Measurements from ENCODE around the gene CDH5.

CDH5 gene

DNA sequence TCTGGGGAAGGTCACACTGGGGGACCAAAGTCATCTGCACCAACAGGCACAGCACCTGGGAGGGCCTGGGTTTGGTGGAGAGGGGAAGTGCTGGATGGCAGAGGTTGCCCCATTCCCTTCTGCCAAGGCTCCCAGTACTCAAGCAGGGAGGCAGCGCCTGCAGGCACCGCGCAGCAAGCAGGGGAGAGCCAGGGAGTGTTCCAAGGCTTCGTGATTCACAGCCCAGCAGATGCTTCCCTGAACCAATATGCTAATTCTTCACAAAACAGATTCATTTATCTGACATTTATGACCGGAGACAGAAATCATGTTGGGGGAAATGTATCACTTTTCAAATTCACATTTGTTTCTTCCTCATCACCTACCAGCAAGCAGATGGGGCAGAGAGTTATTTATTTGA lies 13.4 kb upstream of the CDH5 start:
- DNase-seq (ENCODE audit: low spot score), result no peak

GRCh38 chr16:66354034-66354909 lies 12.2 kb upstream of the CDH5 start:
- no peak for DNase-seq (ENCODE audit: low spot score)

GRCh38 chr16:66355526-66355925 lies 11.0 kb upstream of the CDH5 start:
- no peak for DNase-seq (ENCODE audit: low spot score)

- peak; percentile 87 for DNase-seq (ENCODE audit: low spot score)
Observed at GRCh38 chr16:66357523-66357928, 9.0 kb upstream of the CDH5 start.

DNA sequence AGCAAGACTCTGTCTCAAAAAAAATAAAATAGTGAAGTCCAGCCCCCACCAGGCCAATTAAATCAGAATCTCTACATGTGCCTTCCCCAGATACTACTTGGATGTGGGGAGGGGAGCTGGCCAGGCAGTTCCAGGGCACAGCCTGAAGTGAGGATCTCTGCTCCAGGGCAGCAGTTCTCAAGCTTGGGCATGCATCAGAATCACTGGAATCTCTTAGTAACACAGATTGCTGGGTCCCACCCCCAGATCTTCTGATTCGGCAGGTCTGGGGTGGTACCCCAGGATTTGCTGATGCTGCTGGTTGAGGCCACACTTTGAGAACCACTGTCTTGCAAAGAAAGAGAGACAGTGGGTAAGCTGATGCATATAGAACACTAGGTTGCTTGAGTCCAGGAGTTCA lies 8.3 kb upstream of the CDH5 start:
- DNase-seq (ENCODE audit: low spot score), result no peak

GRCh38 chr16:66359012-66359411 lies 7.5 kb upstream of the CDH5 start:
- DNase-seq (ENCODE audit: low spot score), result no peak

DNA sequence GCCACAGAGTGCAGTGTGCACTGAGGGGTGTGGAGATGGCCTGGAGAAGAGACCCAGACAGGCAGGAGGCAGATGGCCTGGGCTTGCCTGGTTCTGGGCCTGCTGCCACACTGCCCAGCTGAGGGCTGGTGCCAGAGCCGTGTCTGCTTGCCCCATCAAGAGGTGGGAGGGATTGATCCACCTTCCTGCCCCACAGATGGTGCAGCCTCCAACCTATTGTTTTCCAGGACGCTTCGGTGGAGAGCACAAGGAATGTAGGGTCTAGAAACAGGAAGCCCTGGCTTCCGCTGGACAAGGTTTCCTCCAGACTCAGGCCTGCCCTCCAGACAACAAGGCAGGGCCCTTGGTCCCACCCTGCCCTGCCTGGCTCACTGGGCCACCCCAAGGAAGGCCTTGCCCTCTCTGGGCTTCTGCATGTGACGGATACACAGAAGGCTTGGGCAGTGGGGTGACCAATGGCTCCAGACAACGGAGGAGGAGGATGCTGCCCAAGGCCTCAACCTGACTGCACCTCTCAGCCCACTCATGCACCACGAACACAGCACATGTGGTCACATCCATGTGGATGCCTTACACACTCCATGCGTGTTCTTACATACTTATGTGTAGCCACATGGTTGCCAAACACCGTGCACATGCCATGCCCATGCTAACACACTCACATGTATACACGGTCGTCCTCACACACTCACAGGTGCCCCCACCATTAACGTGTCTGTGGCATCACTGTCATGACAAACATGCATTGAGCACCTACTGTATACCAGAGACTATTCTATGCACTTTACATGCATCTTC lies 6.5 kb upstream of the CDH5 start:
- no peak for DNase-seq (ENCODE audit: low spot score)

DNA sequence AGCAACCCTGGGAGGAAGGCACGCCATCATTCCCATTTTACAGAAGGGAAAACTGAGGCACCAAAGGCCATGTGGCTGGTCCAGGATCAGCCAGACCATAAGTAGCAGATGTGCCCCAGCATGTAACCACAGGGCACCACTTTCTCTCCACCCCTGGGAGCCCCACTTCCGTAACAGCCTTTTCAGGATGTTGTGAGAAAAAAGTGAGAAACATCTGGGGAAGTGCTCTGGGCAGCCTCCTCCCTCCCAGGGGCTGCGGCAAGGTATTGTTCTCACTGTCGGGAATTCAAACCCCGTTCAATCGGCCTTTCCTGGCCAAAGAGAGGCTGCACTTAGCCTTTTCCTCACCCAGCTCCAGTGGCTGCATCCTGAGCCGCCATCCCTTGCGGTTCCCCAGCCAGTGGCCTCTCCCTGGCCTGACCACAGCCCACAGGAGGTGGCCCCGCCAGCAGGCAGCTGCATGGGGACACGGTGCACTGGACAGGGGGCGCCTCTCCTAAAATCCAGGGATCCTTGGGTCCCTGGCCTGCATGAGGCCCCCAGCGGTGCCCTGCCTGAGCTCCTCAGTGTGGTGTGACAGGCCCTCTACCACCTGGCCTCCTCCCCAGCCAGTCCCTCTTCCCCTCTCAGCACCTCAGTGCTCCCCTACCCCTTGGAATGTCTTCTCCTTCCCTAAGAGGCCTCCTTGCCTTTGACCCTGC lies 5.7 kb upstream of the CDH5 start:
- no peak for DNase-seq (ENCODE audit: low spot score)

DNA sequence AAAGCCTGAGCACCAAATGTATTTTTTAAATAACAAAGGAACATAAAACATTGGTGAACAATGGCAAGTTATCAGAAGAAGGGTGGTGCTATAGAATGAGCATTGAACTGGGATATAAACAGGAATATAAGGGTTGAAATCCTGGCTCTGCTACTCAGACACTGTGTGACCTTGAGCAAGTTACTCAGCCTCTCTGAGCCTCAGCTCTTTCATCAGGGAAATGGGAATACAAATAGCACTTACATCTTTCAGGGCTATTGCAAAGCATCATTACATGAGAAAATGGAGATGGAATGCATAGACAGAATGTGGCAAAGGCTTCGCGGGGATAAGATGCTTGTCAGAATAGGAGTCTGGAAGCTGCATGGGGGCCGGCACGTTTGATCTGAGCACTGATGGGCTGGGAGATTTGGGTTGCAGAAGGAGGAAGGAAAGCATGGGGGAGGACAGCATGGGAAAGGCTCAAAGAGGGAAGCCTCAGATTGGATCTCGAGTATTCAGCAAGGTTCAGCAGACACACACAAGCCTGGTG lies 4.8 kb upstream of the CDH5 start:
- no peak for DNase-seq (ENCODE audit: low spot score)

DNA sequence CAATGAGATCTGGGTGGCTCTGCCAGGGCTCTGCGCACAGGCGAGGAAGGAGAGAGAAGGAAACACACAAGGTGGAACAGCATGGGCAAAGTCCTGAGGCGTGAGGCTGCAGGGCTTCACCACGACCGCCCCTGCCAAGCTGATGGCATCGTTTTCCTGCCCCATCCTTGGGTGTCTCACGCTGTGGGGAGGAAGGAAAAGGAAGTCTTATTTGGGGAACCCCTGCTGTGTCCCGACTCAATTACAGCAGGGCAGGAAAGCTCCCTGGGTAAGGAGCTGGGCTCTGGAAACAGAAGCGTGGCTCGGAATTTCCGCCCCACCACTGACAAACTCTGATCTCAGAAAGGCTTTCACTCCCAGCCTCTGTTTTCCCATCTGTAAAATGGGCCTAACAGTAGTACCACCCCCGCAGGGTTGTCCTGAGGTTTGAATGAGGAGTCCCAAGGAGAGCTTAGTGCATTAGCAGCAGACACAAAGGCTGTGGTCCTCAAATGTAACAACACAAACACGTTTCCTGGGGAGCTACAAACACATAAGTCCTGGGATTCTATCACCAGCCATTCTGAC lies 3.2 kb upstream of the CDH5 start:
- DNase-seq (ENCODE audit: low spot score), result no peak

- no peak for DNase-seq (ENCODE audit: low spot score)
Observed at GRCh38 chr16:66364117-66364958, 2.2 kb upstream of the CDH5 start.

- DNase-seq (ENCODE audit: low spot score), result no peak
Observed at GRCh38 chr16:66364959-66365306, 1.6 kb upstream of the CDH5 start.

DNA sequence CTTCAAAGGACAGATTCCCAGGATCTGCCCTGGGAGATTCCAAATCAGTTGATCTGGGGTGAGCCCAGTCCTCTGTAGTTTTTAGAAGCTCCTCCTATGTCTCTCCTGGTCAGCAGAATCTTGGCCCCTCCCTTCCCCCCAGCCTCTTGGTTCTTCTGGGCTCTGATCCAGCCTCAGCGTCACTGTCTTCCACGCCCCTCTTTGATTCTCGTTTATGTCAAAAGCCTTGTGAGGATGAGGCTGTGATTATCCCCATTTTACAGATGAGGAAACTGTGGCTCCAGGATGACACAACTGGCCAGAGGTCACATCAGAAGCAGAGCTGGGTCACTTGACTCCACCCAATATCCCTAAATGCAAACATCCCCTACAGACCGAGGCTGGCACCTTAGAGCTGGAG lies 840 bp upstream of the CDH5 start:
- DNase-seq (ENCODE audit: low spot score), result no peak

- DNase-seq (ENCODE audit: low spot score), result no peak
Observed at GRCh38 chr16:66367968-66368891, 1.7 kb downstream of the CDH5 start.

DNA sequence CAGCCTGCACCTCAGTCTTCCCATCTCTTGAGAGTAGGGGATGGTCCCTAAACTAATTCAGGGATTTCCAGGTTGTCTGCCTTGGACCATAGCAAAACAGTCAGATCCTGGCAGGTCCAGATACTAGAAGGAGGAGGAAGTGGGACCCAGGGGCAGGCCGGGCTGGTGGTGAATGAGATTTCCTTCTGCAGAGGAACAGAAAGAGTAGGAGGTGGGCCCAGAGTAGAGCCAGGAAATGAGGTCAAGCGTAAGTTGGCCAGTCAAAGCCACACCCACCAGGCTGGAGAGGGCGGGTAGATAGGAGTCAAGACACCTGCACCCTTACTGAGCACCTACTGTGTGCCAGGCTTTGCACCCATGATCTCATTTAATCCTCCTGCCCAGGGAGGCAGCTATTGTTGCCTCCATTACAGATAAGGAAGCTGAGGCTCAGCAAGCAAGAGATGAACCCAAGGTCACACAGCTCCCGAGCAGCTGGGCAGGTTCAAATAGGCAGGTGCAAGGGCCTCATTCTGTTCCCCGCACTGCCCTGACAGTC lies 2.6 kb downstream of the CDH5 start:
- DNase-seq (ENCODE audit: low spot score), result no peak

- DNase-seq (ENCODE audit: low spot score), result no peak
Observed at GRCh38 chr16:66370786-66371684, 4.5 kb downstream of the CDH5 start.

DNA sequence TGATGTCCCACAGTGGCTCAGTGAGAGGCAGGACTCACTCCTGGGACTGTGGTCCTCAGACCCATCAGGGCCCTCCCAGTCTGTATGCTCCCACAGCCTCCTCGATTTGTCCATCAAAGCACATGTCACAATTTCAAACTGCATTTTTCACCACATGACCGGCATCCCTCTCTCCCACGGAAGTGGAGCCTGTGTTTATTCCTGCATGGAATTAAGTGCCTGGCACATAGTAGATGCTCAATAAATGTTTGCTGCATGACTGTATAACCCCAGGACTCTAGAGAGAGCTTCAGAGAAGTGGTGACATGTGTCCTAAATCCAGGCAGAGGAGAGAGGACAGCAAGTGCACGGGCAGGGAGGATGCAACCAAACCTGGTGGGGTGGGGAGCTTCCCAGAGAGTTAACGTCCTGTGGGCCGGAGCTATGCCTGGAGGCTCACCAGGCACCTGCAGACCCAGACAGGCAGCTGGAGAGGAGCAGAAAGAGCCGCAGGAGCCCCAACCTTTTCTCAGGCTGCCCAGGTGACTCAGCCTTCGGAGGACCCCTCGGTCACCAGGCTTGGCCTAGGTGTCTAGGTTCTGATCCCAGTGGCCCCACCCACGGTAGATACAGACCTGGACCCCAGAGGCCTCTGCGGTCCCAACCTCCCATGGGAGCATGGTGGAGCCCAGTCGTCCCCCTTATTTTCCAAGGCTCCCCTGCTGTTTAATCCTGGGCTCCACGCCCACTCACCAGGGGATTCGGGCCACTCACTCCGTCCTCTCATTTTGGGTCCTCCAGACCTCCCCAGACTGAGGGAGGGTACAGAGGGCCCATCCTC lies 5.8 kb downstream of the CDH5 start:
- no peak for DNase-seq (ENCODE audit: low spot score)

DNA sequence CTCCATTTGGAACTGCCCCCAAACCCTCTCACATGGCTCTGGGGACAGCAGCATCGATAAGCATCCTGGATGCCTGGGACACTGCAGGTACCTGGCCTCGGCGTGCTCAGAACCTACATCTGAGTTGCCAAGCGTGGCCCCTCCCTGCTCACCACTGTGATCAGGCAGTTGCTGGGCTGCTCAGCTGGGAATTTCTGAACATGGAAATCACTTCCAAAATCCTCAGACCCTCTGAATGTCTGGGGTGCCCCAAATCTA lies 6.3 kb downstream of the CDH5 start:
- DNase-seq (ENCODE audit: low spot score), result no peak
